ENCODE measurements around the gene STAT3. TPM values are rescaled to one million over a fixed set of nuclear protein-coding genes. Genes with fewer than 3 reads are reported as not detected.
"Not testable (repeated sequence)": the region's sequence is repeated elsewhere in the genome, so short reads cannot be mapped to it uniquely, and the experiment has no call there.

Gene STAT3
- total RNA-seq, 1 donor from 2014 or later: 353 TPM

GRCh38 chr17:42264366-42264765 is 123.9 kb downstream of the STAT3 start:
- DNase-seq (ENCODE audit: low spot score): not testable (repeated sequence)

Other genes starting within 250 kb of the STAT3 start
- gene RAB5C, start 233.5 kb downstream of the STAT3 start, total RNA-seq: 180 TPM
- gene KCNH4, start 207.3 kb downstream of the STAT3 start, total RNA-seq: 0.55 TPM
- gene HCRT, start 203.0 kb downstream of the STAT3 start, total RNA-seq: not detected
- 20.0 TPM for gene GHDC, start 193.9 kb downstream of the STAT3 start, total RNA-seq
- 106 TPM for gene STAT5B, start 112.1 kb downstream of the STAT3 start, total RNA-seq
- 130 TPM for gene STAT5A, start 99.9 kb downstream of the STAT3 start, total RNA-seq
- gene CAVIN1, start 34.8 kb upstream of the STAT3 start, total RNA-seq: 681 TPM
- 84.1 TPM for gene ATP6V0A1, start 70.4 kb upstream of the STAT3 start, total RNA-seq
- 58.7 TPM for gene NAGLU, start 147.8 kb upstream of the STAT3 start, total RNA-seq
- 3.2 TPM for gene HSD17B1, start 164.5 kb upstream of the STAT3 start, total RNA-seq
- 57.3 TPM for gene COASY, start 173.7 kb upstream of the STAT3 start, total RNA-seq
- 50.6 TPM for gene MLX, start 178.7 kb upstream of the STAT3 start, total RNA-seq
- gene PSMC3IP, start 189.3 kb upstream of the STAT3 start, total RNA-seq: 2.2 TPM
- gene RETREG3, start 220.9 kb upstream of the STAT3 start, total RNA-seq: 63.9 TPM
- 45.2 TPM for gene TUBG1, start 221.2 kb upstream of the STAT3 start, total RNA-seq

Data from mesenteric fat pad (tissue), 1 donor.